ENCODE results near the gene RPL36A.

DNA sequence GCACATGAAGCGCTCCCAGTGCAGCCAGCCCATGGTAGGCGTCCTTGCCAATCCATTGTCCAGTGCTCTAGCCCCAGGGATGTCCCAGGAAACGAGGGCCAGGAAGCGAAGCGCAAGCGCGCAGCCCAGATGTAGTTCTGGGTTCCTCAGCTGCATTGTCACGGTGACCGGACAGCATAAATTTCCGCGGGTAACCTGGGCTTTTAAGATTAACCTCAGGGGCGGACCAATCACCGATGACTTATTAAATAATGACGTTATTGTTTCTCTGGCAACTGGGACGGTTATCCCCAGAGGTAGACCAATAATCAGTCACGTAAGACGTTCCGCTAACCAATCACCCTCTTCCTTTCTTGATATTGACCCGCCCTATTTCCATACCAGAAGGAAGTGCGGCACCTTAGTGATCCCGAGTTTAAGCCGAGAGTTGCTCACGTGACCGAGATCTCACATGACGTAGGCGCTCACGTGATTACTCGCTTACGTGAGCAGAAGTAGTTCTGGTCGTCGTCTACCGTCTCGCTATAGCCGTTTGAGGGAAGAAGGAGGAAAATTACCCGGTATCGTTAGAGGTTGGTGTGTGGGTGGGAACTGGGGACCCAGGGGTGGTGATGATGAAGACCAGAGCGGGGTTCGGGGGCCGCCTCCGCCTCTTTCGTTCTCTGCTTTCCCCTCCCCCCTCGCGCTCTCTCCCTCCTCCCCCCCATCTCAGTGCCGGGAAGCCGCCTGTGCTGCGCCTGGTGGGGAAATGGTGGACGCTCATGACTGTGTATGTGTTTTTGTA is 17.1 kb downstream of the RPL36A start, which contains the start of the genes GLA and HNRNPH2:
- TF ChIP-seq, protein P1, sequence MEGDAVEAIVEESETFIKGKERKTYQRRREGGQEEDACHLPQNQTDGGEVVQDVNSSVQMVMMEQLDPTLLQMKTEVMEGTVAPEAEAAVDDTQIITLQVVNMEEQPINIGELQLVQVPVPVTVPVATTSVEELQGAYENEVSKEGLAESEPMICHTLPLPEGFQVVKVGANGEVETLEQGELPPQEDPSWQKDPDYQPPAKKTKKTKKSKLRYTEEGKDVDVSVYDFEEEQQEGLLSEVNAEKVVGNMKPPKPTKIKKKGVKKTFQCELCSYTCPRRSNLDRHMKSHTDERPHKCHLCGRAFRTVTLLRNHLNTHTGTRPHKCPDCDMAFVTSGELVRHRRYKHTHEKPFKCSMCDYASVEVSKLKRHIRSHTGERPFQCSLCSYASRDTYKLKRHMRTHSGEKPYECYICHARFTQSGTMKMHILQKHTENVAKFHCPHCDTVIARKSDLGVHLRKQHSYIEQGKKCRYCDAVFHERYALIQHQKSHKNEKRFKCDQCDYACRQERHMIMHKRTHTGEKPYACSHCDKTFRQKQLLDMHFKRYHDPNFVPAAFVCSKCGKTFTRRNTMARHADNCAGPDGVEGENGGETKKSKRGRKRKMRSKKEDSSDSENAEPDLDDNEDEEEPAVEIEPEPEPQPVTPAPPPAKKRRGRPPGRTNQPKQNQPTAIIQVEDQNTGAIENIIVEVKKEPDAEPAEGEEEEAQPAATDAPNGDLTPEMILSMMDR (IDR thresholded peaks at IDR 0.05; ENCODE audit: insufficient read depth, low read length, poor library complexity, severe bottlenecking): no peak
- no peak for TF ChIP-seq EZH2phosphoT487 (conservative IDR thresholded peaks at IDR 0.05; ENCODE audit: low read length)
